T-helper 2 cell treated with Interferon-gamma antibody and Interleukin-4, amounts not matched to agents 100 ng/mL and 5 ng/mL, for 36 hours (primary cell): ENCODE measurements around the gene CLSTN3. TPM values are rescaled to one million over a fixed set of nuclear protein-coding genes. Genes with fewer than 3 reads are reported as not detected.

ENCODE experiments used
- intact Hi-C: fragments of 100-400 bp; cut with micrococcal nuclease; formaldehyde crosslinking; loops from one replicate; pipeline ENCODE4 v1.15.1; 2023
- total RNA-seq: library from RNA; stranded (reverse); gene quantifications from 2 replicates; pipeline ENCODE4 v1.2.3, GENCODE V29; 2022

Gene CLSTN3
- total RNA-seq, 1 donor from 2014 or later: 80.3 TPM

GRCh38 chr12:7145671-7146070, 15.5 kb downstream of the CLSTN3 start:
- intact Hi-C loops: no loop called here

GRCh38 chr12:7146228-7146627, 16.1 kb downstream of the CLSTN3 start:
- intact Hi-C loops: no loop called here

- intact Hi-C loops: no loop called here
These were observed 16.7 kb downstream of the CLSTN3 start for GRCh38 chr12:7146906-7147305.

GRCh38 chr12:7150356-7150755, 20.2 kb downstream of the CLSTN3 start:
- intact Hi-C loops: no loop called here

GRCh38 chr12:7150841-7151240, 20.7 kb downstream of the CLSTN3 start:
- intact Hi-C loops: no loop called here

GRCh38 chr12:7151532-7151931, 21.4 kb downstream of the CLSTN3 start:
- intact Hi-C loops: no loop called here

GRCh38 chr12:7152818-7153217, 22.6 kb downstream of the CLSTN3 start:
- intact Hi-C loops: no loop called here

- intact Hi-C loops: no loop called here
These were observed 23.9 kb downstream of the CLSTN3 start for GRCh38 chr12:7154042-7154441.

GRCh38 chr12:7154901-7155470, 24.8 kb downstream of the CLSTN3 start:
- intact Hi-C loops: no loop called here

GRCh38 chr12:7155471-7156034, 25.4 kb downstream of the CLSTN3 start:
- intact Hi-C loops: no loop called here

- intact Hi-C loops: no loop called here
These were observed 26.4 kb downstream of the CLSTN3 start for GRCh38 chr12:7156259-7157197.

GRCh38 chr12:7157391-7157790, 27.2 kb downstream of the CLSTN3 start:
- intact Hi-C loops: no loop called here

GRCh38 chr12:7158781-7159609, 28.8 kb downstream of the CLSTN3 start:
- intact Hi-C loops: no loop called here

- intact Hi-C loops: no loop called here
These were observed 30.0 kb downstream of the CLSTN3 start for GRCh38 chr12:7160183-7160582.

GRCh38 chr12:7161327-7161726, 31.2 kb downstream of the CLSTN3 start:
- intact Hi-C loops: no loop called here

- intact Hi-C loops: no loop called here
These were observed 31.6 kb downstream of the CLSTN3 start for GRCh38 chr12:7161811-7162210.

- intact Hi-C loops: no loop called here
These were observed 32.5 kb downstream of the CLSTN3 start for GRCh38 chr12:7162691-7163114.

GRCh38 chr12:7169951-7170350, 39.8 kb downstream of the CLSTN3 start:
- intact Hi-C loops: no loop called here

- intact Hi-C loops: no loop called here
These were observed 41.7 kb downstream of the CLSTN3 start for GRCh38 chr12:7171854-7172253.

GRCh38 chr12:7175493-7175892, 45.3 kb downstream of the CLSTN3 start:
- intact Hi-C loops: no loop called here

GRCh38 chr12:7176595-7176994, 46.4 kb downstream of the CLSTN3 start:
- intact Hi-C loops: no loop called here

GRCh38 chr12:7178481-7178880, 48.3 kb downstream of the CLSTN3 start:
- intact Hi-C loops: no loop called here
